ENCODE measurements around the gene ABHD8. TPM values are rescaled to one million over a fixed set of nuclear protein-coding genes. Genes with fewer than 3 reads are reported as not detected.

The ABHD8 gene
- total and polyA plus RNA-seq, 2 of the 13 experiments (the other 11 are each of a cell fraction or from before 2014, with no cell fraction given), result 6.3 to 7.2 TPM

- TF ChIP-seq, protein P1, sequence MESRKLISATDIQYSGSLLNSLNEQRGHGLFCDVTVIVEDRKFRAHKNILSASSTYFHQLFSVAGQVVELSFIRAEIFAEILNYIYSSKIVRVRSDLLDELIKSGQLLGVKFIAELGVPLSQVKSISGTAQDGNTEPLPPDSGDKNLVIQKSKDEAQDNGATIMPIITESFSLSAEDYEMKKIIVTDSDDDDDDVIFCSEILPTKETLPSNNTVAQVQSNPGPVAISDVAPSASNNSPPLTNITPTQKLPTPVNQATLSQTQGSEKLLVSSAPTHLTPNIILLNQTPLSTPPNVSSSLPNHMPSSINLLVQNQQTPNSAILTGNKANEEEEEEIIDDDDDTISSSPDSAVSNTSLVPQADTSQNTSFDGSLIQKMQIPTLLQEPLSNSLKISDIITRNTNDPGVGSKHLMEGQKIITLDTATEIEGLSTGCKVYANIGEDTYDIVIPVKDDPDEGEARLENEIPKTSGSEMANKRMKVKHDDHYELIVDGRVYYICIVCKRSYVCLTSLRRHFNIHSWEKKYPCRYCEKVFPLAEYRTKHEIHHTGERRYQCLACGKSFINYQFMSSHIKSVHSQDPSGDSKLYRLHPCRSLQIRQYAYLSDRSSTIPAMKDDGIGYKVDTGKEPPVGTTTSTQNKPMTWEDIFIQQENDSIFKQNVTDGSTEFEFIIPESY (CRISPR knock-in tag; IDR thresholded peaks at IDR 0.05), result no peak
- TF ChIP-seq ZNF550 (CRISPR knock-in tag; IDR thresholded peaks at IDR 0.05; ENCODE audit: borderline replicate concordance), result peak; percentile 81; the same call in 1 of the 2 replicates
- TF ChIP-seq HOXA5 (CRISPR knock-in tag; IDR thresholded peaks at IDR 0.05), result no peak; the same call in 1 of the 2 replicates
- TF ChIP-seq ZNF121 (CRISPR knock-in tag; IDR thresholded peaks at IDR 0.05), result 0 out of 2 replicates have a peak, but pooled peaks have one; percentile 54
- TF ChIP-seq, protein P2, sequence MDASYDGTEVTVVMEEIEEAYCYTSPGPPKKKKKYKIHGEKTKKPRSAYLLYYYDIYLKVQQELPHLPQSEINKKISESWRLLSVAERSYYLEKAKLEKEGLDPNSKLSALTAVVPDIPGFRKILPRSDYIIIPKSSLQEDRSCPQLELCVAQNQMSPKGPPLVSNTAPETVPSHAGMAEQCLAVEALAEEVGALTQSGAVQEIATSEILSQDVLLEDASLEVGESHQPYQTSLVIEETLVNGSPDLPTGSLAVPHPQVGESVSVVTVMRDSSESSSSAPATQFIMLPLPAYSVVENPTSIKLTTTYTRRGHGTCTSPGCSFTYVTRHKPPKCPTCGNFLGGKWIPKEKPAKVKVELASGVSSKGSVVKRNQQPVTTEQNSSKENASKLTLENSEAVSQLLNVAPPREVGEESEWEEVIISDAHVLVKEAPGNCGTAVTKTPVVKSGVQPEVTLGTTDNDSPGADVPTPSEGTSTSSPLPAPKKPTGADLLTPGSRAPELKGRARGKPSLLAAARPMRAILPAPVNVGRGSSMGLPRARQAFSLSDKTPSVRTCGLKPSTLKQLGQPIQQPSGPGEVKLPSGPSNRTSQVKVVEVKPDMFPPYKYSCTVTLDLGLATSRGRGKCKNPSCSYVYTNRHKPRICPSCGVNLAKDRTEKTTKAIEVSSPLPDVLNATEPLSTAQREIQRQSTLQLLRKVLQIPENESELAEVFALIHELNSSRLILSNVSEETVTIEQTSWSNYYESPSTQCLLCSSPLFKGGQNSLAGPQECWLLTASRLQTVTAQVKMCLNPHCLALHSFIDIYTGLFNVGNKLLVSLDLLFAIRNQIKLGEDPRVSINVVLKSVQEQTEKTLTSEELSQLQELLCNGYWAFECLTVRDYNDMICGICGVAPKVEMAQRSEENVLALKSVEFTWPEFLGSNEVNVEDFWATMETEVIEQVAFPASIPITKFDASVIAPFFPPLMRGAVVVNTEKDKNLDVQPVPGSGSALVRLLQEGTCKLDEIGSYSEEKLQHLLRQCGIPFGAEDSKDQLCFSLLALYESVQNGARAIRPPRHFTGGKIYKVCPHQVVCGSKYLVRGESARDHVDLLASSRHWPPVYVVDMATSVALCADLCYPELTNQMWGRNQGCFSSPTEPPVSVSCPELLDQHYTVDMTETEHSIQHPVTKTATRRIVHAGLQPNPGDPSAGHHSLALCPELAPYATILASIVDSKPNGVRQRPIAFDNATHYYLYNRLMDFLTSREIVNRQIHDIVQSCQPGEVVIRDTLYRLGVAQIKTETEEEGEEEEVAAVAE (CRISPR knock-in tag; IDR thresholded peaks at IDR 0.05; ENCODE audit: borderline replicate concordance), result peak; percentile 68; the same call in 1 of the 2 replicates
- TF ChIP-seq SMARCE1 (IDR thresholded peaks at IDR 0.05; ENCODE audit: borderline replicate concordance), result no peak
- TF ChIP-seq HOXA3 (CRISPR knock-in tag; IDR thresholded peaks at IDR 0.05), result peak; percentile 93
- no peak for TF ChIP-seq FOXM1 (CRISPR knock-in tag; IDR thresholded peaks at IDR 0.05)
- TF ChIP-seq RBM22 (optimal IDR thresholded peaks at IDR 0.05; ENCODE audit: low read length), result peak; percentile 57
- no peak for TF ChIP-seq IRF2 (CRISPR knock-in tag; IDR thresholded peaks at IDR 0.05)
- no peak for TF ChIP-seq ATAD3A (CRISPR knock-in tag; IDR thresholded peaks at IDR 0.05)
- TF ChIP-seq IKZF1 (IDR thresholded peaks at IDR 0.05), result no peak
- 0 out of 2 replicates have a peak, but pooled peaks have one; percentile 84 for TF ChIP-seq PRMT3 (CRISPR knock-in tag; IDR thresholded peaks at IDR 0.05; ENCODE audit: borderline replicate concordance, low read depth)
- no peak for TF ChIP-seq HCFC1 (IDR thresholded peaks at IDR 0.05; ENCODE audit: low read depth, low read length)
- peak; percentile 40; the same call in 1 of the 2 replicates for TF ChIP-seq FOXO1 (CRISPR knock-in tag; IDR thresholded peaks at IDR 0.05)
- no peak for TF ChIP-seq CEBPZ (IDR thresholded peaks at IDR 0.05; ENCODE audit: low read length)
- TF ChIP-seq ZNF468 (CRISPR knock-in tag; IDR thresholded peaks at IDR 0.05), result no peak
- no peak for TF ChIP-seq ATF7 (IDR thresholded peaks at IDR 0.05)
- TF ChIP-seq ATF7 (CRISPR knock-in tag; IDR thresholded peaks at IDR 0.05), result no peak
- peak; percentile 76; the same call in 1 of the 2 replicates for TF ChIP-seq ZFP82 (CRISPR knock-in tag; IDR thresholded peaks at IDR 0.05; ENCODE audit: borderline replicate concordance)
- no peak; the same call in 1 of the 2 replicates for TF ChIP-seq ZNF563 (CRISPR knock-in tag; IDR thresholded peaks at IDR 0.05)
Measured at GRCh38 chr19:17334414-17335409, 31.5 kb upstream of the ABHD8 start, which contains the start of gene ANO8 (continued).
